Stomach (tissue), 9 donors: Measurements from ENCODE around the gene ANKRD11. TPM values are rescaled to one million over a fixed set of nuclear protein-coding genes. Genes with fewer than 3 reads are reported as not detected.
"Not testable (repeated sequence)": the region's sequence is repeated elsewhere in the genome, so short reads cannot be mapped to it uniquely, and the experiment has no call there.

ENCODE experiments used
- DNase-seq, 2 donors: peaks; one replicate each; pipeline versions ENCODE4 v3.0.0 to v3.0.0-alpha.2; 2013 to 2019
- H3K27ac ChIP-seq, 5 donors: fragments of 200-600 bp in 4 of 5; sonication (generic) in 4 of 5; one replicate each; pipeline ENCODE4 v1.5.1; 2013 to 2019; ENCODE audit warnings: mild to moderate bottlenecking in 1 of 5, moderate library complexity in 1 of 5
- H3K27me3 ChIP-seq, 3 donors: fragments of 200-600 bp; sonication (generic); one replicate each; pipeline ENCODE4 v1.5.1; 2017 to 2019; ENCODE audit warnings: mixed run types in 1 of 3
- H3K36me3 ChIP-seq, 4 donors: fragments of 200-600 bp; sonication (generic); 1 replicate in 3 of 4; 2 replicates in 1 of 4; pipeline ENCODE4 v1.5.1; 2016 to 2019
- H3K4me1 ChIP-seq, 4 donors: fragments of 200-600 bp; sonication (generic); one replicate each; pipeline ENCODE4 v1.5.1; 2016 to 2019
- H3K4me3 ChIP-seq, 4 donors: fragments of 200-600 bp; sonication (generic) in 3 of 4; one replicate each; pipeline ENCODE4 v1.5.1; 2016 to 2019; ENCODE audit warnings: mild to moderate bottlenecking in 1 of 4
- H3K9me3 ChIP-seq, 4 donors: fragments of 200-600 bp; sonication (generic); one replicate each; pipeline ENCODE4 v1.5.1; 2016 to 2019
- EP300 ChIP-seq: sonication (generic); formaldehyde crosslinking; IDR thresholded peaks from one replicate; pipeline ENCODE4 v1.6.1; 2017; ENCODE audit warnings: antibody characterized with exemption
- POLR2A ChIP-seq, 4 donors: fragments of 450-650 bp; IDR thresholded peaks; one replicate each; pipeline ENCODE4 v1.6.1; 2016; ENCODE audit warnings: antibody characterized with exemption in 4 of 4, control low read depth in 2 of 4, mild to moderate bottlenecking in 1 of 4, moderate library complexity in 1 of 4
- POLR2AphosphoS5 ChIP-seq, 3 donors: sonication (generic); formaldehyde crosslinking; IDR thresholded peaks; one replicate each; pipeline ENCODE4 v1.6.1; 2016; ENCODE audit warnings: antibody characterized with exemption in 3 of 3
- WGBS, 5 donors: extraction: QIAGEN DNeasy Blood & Tissue Kit in 3 of 5; methylation state at CpG; one replicate each; pipeline versions ENCODE4 v1.1.5 to v1.1.7; 2013 to 2018; 5-methylcytosine and 5-hydroxymethylcytosine counted together
- intact Hi-C: fragments of 100-400 bp; cut with DNase I; formaldehyde crosslinking; loops from one replicate; pipeline ENCODE4 v1.15.1; 2023; ENCODE audit warnings: low total_unique reads
- polyA plus RNA-seq, 3 donors: library from polyadenylated mRNA; stranded (reverse); fragments of 200-250 nt; gene quantifications; one replicate each; pipeline ENCODE4 v1.2.3, GENCODE V29; 2013
- total RNA-seq, 5 donors: library from RNA; depleted of rRNA; stranded (reverse); fragments of >200 nt; gene quantifications; one replicate each; pipeline versions ENCODE4 v1.1.0 to v1.2.3, GENCODE V29; 2014 to 2016
- TF ChIP-seq, protein P1 (sequence below), 7 experiments: fragments of 450-650 bp in 4 of 7; fragments of 200-600 bp in 3 of 7; sonication (generic) in 3 of 7; IDR thresholded peaks; one replicate each; pipeline ENCODE4 v1.5.1; 2016 to 2019; ENCODE audit warnings: antibody characterized with exemption in 7 of 7, control low read depth in 2 of 7, mild to moderate bottlenecking in 1 of 7
- donor health status: healthy with polysubstance abuse.
- donor health status: Bipolar disorder and iron deficiency.
- donor health status: healthy.

ANKRD11 gene
- total and polyA plus RNA-seq, 8 donors, result 25.4 to 350 (median 88.7) TPM

DNA sequence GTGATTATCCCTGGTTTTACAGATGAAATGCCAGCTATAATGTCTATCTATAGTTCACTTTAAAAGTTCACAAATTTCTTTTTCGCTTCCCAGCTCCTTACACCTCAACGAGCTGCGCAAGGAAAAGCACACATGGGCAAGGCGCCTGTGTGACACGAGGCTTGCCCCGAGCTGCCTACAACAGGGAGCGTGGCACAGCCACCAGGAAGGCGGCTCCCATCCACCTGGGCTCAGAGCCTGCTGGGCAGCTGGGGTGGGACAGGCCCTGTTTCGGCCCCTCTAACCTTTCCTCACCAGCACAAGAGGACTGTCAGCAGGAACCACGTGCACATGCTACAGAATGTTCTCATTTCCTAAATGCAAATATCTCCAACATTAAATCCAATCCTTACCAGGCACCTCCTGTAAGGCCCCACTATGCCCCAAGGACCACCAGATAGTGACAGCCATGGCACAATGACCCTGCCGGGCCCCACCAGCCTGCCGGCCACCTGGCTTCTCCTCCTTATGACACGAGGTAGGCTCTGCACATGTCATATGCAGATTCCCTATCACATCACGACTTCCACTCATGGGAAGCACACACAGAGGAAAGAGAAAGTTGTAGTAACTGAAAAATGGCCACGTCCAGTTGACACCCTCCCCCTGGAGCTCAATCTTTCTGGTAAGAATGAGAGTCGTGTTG lies 180.8 kb downstream of the ANKRD11 start:
- no peak for TF ChIP-seq POLR2AphosphoS5 (IDR thresholded peaks at IDR 0.05)
- no peak for TF ChIP-seq EP300
- no peak for TF ChIP-seq POLR2A (IDR thresholded peaks at IDR 0.05)
- TF ChIP-seq, protein P1, sequence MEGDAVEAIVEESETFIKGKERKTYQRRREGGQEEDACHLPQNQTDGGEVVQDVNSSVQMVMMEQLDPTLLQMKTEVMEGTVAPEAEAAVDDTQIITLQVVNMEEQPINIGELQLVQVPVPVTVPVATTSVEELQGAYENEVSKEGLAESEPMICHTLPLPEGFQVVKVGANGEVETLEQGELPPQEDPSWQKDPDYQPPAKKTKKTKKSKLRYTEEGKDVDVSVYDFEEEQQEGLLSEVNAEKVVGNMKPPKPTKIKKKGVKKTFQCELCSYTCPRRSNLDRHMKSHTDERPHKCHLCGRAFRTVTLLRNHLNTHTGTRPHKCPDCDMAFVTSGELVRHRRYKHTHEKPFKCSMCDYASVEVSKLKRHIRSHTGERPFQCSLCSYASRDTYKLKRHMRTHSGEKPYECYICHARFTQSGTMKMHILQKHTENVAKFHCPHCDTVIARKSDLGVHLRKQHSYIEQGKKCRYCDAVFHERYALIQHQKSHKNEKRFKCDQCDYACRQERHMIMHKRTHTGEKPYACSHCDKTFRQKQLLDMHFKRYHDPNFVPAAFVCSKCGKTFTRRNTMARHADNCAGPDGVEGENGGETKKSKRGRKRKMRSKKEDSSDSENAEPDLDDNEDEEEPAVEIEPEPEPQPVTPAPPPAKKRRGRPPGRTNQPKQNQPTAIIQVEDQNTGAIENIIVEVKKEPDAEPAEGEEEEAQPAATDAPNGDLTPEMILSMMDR (IDR thresholded peaks at IDR 0.05), result no peak
- H3K4me1 ChIP-seq, result peaks cover 10 to 58% (median 31%) of the 10 kb centered on the region in 4 donors
- H3K36me3 ChIP-seq, result peaks cover 10 to 46% (median 39%) of the 10 kb centered on the region in 4 donors
- 71 to 79% (median 77%) methylated on average over 16 of the region's 16 CpGs for WGBS, 5 donors
- no peaks in the 10 kb centered on the region for H3K27me3 ChIP-seq
- intact Hi-C loops, result no loop called here
- no peak overlapping the region for H3K4me3 ChIP-seq
- no peaks in the 10 kb centered on the region for H3K9me3 ChIP-seq
- DNase-seq, result no peak
- no peak overlapping the region for H3K27ac ChIP-seq

DNA sequence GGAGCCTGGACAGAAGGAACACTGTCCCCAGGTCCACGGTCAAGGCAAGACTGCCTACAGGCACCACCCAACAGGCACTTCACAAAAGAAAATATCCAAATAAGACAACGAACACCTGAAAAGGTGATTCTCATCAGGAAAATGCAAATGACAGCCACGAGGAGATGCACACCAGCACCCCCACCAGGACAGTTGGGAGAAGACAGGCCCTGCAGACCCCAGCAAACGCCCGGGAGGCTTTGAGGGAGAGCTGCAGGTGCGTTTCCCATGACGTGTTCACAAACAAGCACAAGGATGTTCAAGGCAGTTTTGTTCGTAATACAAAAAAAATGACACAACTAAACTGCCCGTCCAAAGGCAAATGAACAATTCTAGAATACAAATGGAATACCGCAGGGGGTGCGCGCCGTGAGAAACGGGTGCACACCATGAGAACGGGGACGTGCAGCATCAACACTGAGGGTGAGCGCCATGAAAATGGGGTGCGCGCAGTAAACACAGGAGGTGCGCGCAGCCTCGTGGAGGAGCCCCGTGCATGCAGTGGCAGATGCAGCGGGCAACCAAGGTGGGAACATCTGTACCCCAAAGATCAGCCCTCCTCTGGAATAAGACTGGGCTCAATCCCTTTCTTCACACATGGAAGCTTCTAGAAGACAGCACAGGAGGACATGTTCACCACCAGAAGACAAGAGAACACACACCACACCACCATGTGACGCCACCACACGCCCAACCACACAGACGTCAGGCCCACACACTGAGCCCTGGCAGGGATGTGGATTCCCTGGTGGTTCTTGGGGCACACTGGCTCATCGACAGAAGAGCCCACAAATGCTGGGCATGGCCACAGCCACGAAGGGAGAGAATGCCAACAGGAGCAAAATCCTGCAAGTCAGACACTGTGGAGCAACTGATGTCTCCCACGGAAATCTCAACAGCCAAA lies 181.7 kb downstream of the ANKRD11 start:
- 78 to 80% (median 79%) methylated on average over 28 to 30 of the region's 30 CpGs for WGBS, 5 donors
- Histone ChIP-seq H3K4me3 (no peak overlapping the region), H3K9me3 (no peaks in the 10 kb centered on the region), H3K27ac (no peak overlapping the region), H3K27me3 (no peaks in the 10 kb centered on the region), H3K36me3 (peaks cover 17 to 55% (median 48%) of the 10 kb centered on the region in 4 donors), H3K4me1 (peaks cover 4 to 48% (median 22%) of the 10 kb centered on the region in 4 donors)
- intact Hi-C loops, result no loop called here
- DNase-seq, result no peak
- no peak for TF ChIP-seq POLR2AphosphoS5 (IDR thresholded peaks at IDR 0.05)
- TF ChIP-seq, protein P1 (IDR thresholded peaks at IDR 0.05), result peak in 5 of 7 experiments; percentile 11 to 46 (median 37)

DNA sequence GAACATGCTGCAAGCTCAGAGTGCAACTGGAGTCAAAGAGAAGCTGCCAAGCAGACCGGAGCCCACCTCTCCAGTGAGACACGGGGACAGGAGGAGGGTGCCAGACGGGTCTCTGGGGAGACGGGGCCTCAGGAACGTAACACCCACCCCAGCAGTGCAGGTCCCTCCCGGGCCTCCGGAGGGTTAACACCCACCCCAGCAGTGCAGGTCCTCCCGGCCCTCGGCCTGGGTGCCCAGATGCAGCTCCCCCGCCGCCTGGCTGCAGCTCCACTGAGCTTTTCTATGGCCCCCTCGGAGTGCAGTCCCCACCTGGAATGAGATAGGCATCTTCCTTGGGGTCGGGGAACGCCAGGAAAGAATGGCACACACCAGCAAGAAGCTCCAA lies 182.9 kb downstream of the ANKRD11 start:
- TF ChIP-seq, protein P1 (IDR thresholded peaks at IDR 0.05), result no peak
- TF ChIP-seq EP300, result no peak
- no peak for TF ChIP-seq POLR2A (IDR thresholded peaks at IDR 0.05)
- intact Hi-C loops, result no loop called here
- Histone ChIP-seq H3K4me1 (peaks cover 4 to 47% (median 21%) of the 10 kb centered on the region in 4 donors), H3K4me3 (no peak overlapping the region), H3K9me3 (no peaks in the 10 kb centered on the region), H3K27ac (no peak overlapping the region), H3K27me3 (no peaks in the 10 kb centered on the region), H3K36me3 (peaks cover 19 to 57% (median 47%) of the 10 kb centered on the region in 4 donors)
- DNase-seq, result no peak
- WGBS, 5 donors, result 90 to 95% (median 92%) methylated on average over 9 to 14 of the region's 14 CpGs

DNA sequence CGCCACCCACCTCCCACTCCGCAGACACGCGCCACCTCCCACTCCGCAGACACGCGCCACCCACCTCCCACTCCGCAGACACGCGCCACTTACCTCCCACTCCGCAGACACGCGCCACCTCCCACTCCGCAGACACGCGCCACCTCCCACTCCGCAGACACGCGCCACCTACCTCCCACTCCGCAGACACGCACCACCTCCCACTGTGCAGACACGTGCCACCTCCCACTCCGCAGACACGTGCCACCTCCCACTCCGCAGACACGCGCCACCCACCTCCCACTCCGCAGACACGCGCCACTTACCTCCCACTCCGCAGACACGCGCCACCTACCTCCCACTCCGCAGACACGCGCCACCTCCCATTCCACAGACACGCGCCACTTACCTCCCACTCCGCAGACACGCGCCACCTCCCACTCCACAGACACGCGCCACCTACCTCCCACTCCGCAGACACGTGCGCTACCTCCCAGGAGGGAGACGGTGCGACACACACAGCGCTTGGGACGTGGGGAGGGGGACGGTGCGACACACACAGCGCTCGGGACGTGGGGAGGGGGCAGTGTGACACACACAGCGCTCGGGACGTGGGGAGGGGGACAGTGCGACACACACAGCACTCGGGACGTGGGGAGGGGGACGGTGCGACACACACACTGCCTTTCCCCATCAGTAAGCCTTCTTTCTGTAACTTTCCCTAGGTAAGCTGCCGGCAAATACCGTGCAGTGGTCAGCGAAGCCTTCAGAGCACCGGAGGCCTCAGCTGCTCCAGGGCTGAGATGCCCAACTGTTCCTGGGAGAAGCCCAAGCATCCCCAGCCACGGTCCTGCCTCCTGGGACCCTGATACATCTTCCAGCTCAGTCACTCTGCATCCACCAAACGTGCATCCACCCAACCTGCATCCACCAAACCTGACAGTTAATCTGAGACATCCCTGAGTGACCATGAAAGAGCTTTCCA lies 183.6 kb downstream of the ANKRD11 start:
- Histone ChIP-seq H3K36me3 (peaks cover 19 to 50% (median 41%) of the 10 kb centered on the region in 4 donors), H3K4me1 (peaks cover 10 to 47% (median 28%) of the 10 kb centered on the region in 4 donors)
- 94 to 98% (median 97%) methylated on average over 28 to 57 of the region's 69 CpGs for WGBS, 5 donors
- H3K27ac ChIP-seq, DNase-seq, H3K4me3 ChIP-seq, H3K27me3 ChIP-seq, intact Hi-C loops, H3K9me3 ChIP-seq: not testable (repeated sequence)
